GM19468 (cell line): Measurements from ENCODE around the gene DOK5.
"Not testable (repeated sequence)": the region's sequence is repeated elsewhere in the genome, so short reads cannot be mapped to it uniquely, and the experiment has no call there.

Experiments
- ATAC-seq: cut with Tn5 transposase; IDR thresholded peaks from one replicate; pipeline ENCODE4 v1.9.1; 2021; ENCODE audit warnings: mild to moderate bottlenecking, moderate library complexity, moderate number of reproducible peaks; ENCODE audit not compliant: unreplicated experiment; ENCODE audit errors: extremely low read depth

The DOK5 gene

GRCh38 chr20:54469293-54469692 lies 6.1 kb upstream of the DOK5 start:
- no peak for ATAC-seq

GRCh38 chr20:54469952-54470351 lies 5.4 kb upstream of the DOK5 start:
- ATAC-seq = no peak

DNA sequence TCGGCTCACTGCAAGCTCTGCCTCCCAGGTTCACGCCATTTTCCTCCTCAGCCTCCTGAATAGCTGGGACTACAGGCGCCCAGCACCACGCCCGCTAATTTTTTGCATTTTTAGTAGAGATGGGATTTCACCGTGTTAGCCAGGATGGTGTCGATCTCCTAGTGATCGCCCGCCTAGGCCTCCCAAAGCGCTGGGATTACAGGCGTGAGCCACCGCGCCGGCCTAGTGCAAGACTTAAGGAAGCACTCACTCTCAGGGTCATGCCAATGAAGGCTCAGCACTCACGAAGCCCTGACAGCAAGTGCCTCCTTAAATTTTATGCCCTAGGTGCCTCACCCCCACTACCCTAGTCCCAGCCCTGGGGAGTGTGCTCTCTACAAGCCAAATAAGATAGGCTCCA lies 4.7 kb upstream of the DOK5 start:
- no peak for ATAC-seq

- ATAC-seq = no peak
Measured at GRCh38 chr20:54472607-54473006, 2.8 kb upstream of the DOK5 start.

GRCh38 chr20:54473340-54473739 lies 2.1 kb upstream of the DOK5 start:
- no peak for ATAC-seq

DNA sequence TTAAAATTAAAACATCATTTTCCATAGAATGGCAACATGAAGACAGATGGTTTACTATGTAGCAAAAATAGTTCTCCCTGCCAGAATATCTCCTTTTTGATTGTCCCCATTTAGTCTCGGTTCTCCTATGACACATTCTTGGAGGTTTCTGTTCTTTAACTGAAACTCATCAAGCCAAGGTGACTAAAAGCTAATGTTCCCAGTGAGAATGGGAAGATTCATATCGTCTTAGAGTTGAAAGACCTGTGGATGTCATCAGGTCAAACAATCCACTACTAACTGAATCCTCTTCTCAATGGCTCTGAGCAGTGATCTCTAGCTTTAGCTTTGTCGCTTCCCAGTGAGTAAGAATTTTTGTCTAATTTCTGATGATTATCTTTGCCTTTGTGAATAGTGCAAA lies 1.3 kb upstream of the DOK5 start:
- no peak for ATAC-seq

DNA sequence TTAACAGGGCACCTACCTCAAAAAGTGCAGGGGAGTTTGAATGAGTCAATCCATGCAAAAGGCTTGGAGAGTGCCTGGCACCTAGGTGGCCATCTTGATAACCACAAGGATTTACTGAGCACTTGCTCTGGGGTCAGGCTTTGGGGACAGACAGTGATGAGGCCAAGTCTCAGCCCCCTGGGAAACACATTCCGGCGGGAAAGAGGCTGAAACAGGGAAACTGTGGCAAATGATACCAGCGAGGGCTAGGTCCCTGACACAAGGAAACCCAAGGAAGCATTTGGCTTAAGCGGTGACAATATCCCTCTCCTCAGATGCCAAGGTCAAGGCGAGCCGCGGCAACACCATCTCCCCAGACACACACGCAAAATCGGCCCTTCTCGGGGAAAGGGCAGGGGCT lies 527 bp upstream of the DOK5 start:
- ATAC-seq = no peak

- ATAC-seq = no peak
Measured at GRCh38 chr20:54476169-54477009, 996 bp downstream of the DOK5 start.

DNA sequence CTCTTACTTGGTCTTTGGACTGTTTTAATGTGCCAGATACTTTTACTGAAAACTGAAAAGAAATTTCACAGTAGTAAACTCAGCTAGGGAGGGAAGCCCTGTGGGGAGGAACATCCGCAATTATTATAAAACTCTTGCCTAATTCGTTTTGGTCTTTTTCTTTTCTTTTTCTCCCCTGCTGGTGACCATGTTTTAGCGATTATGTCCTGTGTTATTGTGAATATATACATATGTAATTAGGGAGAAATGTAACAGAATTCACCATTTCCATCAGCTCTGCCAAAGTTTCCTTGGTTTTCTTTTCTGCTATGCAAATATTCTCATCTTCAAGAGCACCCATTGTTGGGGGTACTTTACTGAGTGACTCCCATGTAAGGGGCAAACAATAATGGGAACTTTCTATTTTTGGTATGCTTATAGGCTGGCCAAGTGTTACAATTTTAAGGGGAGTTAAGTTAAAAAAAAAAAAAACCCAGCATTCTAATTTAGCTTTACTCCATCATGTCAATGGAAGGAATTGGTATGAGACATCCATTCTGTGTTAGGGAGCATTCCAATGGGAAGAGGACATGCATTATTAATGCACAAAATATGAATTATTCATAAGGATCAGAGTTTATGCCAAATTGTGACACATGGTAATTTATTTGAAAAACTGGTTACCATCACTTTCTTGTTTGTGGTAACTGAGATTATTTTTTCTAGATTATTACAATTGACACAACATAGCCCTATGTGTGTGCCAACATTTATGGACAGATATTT lies 2.0 kb downstream of the DOK5 start:
- no peak for ATAC-seq

- ATAC-seq = peak; percentile 31
Measured at GRCh38 chr20:54479138-54479906, 3.9 kb downstream of the DOK5 start.

DNA sequence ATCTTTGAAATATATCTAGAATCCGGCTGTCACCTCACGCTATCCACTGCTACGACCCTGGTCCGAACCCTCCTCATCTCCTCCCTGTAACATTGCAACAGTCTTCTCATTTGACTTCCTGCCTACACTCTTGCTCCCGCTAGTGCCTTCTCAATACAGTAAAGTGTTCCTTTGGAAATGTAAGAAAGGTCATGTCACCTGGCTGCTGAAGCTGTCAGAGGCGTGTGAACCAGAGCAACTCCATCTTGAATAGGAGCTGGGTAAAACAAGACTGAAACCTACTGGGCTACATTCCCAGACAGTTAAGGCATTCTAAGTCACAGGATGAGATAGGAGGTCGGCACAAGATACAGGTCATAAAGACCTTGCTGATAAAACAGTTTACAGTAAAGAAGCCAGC lies 4.5 kb downstream of the DOK5 start:
- ATAC-seq = not testable (repeated sequence)

DNA sequence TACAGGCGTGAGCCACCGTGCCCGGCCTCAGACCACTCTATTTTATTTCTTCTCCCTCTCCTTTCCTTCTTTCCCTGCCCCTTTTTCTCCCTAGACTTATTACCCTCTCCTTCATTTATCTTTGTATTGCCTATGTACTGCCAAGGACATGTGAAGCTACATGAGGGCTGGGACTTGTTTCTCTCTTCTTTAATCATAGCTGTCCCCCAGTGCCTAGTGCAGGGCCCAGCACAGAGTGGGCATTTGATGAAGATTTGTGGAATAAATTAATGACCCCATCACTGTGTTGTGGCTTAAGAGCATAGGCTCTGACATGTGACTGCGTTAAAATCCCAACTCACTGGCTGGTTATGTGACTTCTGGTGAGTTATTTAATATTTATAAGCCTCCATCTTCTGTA lies 6.0 kb downstream of the DOK5 start:
- no peak for ATAC-seq

- ATAC-seq = no peak
Measured at GRCh38 chr20:54485631-54486030, 10.2 kb downstream of the DOK5 start.

DNA sequence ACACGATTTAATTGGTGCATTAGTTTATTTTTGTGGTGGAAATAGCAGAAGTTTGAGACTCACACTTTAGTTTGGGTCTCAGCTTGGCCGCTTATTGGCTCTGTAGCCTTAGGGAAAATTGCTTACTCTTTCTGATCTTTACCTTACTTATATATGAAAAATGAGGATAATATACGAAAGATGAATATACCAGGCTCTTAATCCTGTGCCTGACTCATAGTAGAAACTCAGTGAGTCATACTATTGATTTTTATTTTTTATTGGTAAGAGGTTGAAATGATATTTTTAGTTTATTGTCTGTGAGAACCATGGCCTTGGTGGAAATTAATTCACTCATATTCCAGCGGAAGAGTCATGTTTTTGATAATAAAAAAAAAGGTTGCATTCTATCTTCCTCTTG lies 11.2 kb downstream of the DOK5 start:
- ATAC-seq = no peak

DNA sequence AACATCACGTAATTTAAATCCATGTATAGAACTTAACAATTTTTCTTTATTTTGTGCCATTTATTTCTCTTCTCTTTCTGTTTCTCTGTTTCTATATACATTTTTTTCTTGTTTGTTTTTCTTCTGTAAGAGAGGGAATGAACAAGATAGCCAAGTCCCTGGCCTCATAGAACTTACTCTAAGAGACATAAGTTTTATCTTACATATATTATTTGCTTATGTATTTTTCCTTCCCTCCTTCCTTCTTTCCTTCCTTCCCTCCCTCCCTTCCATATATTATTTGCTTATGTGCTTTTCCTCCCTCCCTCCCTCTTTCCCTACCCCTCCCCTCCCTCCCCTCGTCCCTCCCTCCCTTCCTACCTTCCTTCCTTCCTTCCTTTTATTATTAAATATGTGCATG lies 13.0 kb downstream of the DOK5 start:
- ATAC-seq = no peak

GRCh38 chr20:54491506-54491905 lies 16.1 kb downstream of the DOK5 start:
- no peak for ATAC-seq

- ATAC-seq = no peak
Measured at GRCh38 chr20:54494303-54495006, 19.1 kb downstream of the DOK5 start.

GRCh38 chr20:54497931-54498718 lies 22.7 kb downstream of the DOK5 start:
- ATAC-seq = no peak

GRCh38 chr20:54499111-54499510 lies 23.7 kb downstream of the DOK5 start:
- ATAC-seq = no peak
